Muscle layer of duodenum (tissue), 2 donors: ENCODE measurements around the gene CSNK2B.
A peak's percentile ranks its signal among the peaks of the same experiment; 100 is the strongest.

ENCODE experiments used
- H3K27ac ChIP-seq: one replicate; pipeline ENCODE4 v1.7.0; 2013; ENCODE audit warnings: mild to moderate bottlenecking, low read length
- H3K27me3 ChIP-seq: one replicate; pipeline ENCODE4 v1.7.0; 2013; ENCODE audit warnings: low read depth, mild to moderate bottlenecking, control low read depth, low read length
- H3K36me3 ChIP-seq, 2 donors: one replicate each; pipeline ENCODE4 v1.7.0; 2013; ENCODE audit warnings: low read length in 2 of 2, control low read depth in 1 of 2, mild to moderate bottlenecking in 1 of 2; ENCODE audit not compliant: insufficient read depth in 2 of 2, control insufficient read depth in 1 of 2
- H3K4me1 ChIP-seq, 2 donors: one replicate each; pipeline ENCODE4 v1.7.0; 2013; ENCODE audit warnings: low read length in 2 of 2, mild to moderate bottlenecking in 2 of 2, control low read depth in 1 of 2, moderate library complexity in 1 of 2; ENCODE audit not compliant: insufficient read depth in 2 of 2, control insufficient read depth in 1 of 2
- H3K4me3 ChIP-seq, 2 donors: one replicate each; pipeline ENCODE4 v1.7.0; 2013; ENCODE audit warnings: low read length in 2 of 2, low read depth in 1 of 2, mild to moderate bottlenecking in 1 of 2
- H3K9me3 ChIP-seq, 2 donors: one replicate each; pipeline ENCODE4 v1.7.0; 2013; ENCODE audit warnings: low read length in 2 of 2, control low read depth in 1 of 2, mild to moderate bottlenecking in 1 of 2; ENCODE audit not compliant: control insufficient read depth in 1 of 2
- donor health status: healthy.

Gene CSNK2B

DNA sequence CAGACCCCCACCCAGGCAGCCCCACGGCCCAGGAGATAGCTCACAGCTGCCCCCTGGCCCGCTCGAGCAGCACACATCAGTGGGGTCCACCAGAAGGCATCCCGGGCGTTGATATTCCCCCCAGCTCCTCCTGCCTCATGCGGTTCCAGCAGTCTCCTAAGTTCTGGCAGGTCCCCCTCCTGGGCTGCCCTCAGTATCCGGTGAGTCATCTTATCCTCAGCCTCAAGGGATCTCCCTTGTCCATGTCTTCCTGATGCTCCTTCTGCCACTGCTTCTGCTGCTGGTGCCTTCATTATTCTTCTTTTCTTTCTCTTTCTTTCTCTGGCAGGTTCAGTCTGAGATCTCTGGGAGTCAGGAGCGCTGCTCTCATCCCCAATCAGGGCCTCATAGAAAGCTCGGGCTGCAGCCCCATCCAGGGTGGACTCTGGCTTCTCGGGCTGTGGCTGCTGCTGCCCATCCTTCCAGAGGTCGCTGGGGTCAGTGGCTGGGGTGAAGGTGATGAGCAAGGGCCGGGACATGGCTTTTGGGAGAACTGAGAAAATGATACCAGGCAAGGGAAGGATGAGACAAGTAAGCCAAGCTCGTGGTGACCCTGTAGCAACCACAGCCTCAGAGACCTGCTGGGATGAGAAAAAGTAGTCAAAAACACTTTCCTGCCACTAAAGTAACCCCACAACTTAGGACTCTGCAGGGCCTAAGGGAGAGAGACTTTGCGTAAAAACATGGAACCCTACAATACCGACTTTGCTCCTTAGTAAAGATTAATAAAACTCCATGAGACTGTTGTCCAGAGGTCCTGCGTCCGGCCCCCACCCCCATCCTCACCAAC is 1.7 kb upstream of the CSNK2B start:
- H3K4me3 ChIP-seq, result peak overlapping the region; percentile 83 to 94
- H3K27ac ChIP-seq, result peak overlapping the region; percentile 98
- H3K36me3 ChIP-seq, result peaks cover 25 to 41% of the 10 kb centered on the region in 2 donors
- H3K9me3 ChIP-seq, result no peaks in the 10 kb centered on the region
- no peaks in the 10 kb centered on the region for H3K27me3 ChIP-seq
- H3K4me1 ChIP-seq, result peaks cover 12 to 53% of the 10 kb centered on the region in 2 donors

- peaks cover 6 to 45% of the 10 kb centered on the region in 2 donors for H3K4me1 ChIP-seq
Observed at GRCh38 chr6:31664790-31665500, 935 bp upstream of the CSNK2B start, which contains the start of gene GPANK1. Gene GPANK1 (minus strand): TSS chr6:31664997. CDS start chr6:31664478, 519 bp downstream.

GRCh38 chr6:31666337-31666965 is 571 bp downstream of the CSNK2B start:
- Histone ChIP-seq H3K4me1 (peaks cover 6 to 38% of the 10 kb centered on the region in 2 donors), H3K9me3 (no peaks in the 10 kb centered on the region), H3K27me3 (no peaks in the 10 kb centered on the region), H3K27ac (peak overlapping the region; percentile 90), H3K36me3 (peaks cover 45 to 63% of the 10 kb centered on the region in 2 donors), H3K4me3 (peak overlapping the region; percentile 83 to 94)

More at GRCh38 chr6:31664790-31665500, 935 bp upstream of the CSNK2B start, which contains the start of gene GPANK1:
- Histone ChIP-seq H3K27me3 (no peaks in the 10 kb centered on the region), H3K36me3 (peaks cover 32 to 49% of the 10 kb centered on the region in 2 donors), H3K4me3 (peak within 1 kb of the TSS; percentile 83 to 94), H3K9me3 (no peaks in the 10 kb centered on the region), H3K27ac (peak within 1 kb of the TSS; percentile 98)

GRCh38 chr6:31669676-31670075 is 3.8 kb downstream of the CSNK2B start, which contains the start of gene LY6G5B:
Gene LY6G5B (plus strand): TSS chr6:31669976. CDS start chr6:31670951, 975 bp downstream.
- Histone ChIP-seq H3K27me3 (no peaks in the 10 kb centered on the region), H3K27ac (no peak within 1 kb of the TSS), H3K36me3 (peaks cover 48 to 70% of the 10 kb centered on the region in 2 donors), H3K4me1 (peaks cover 0 to 16% of the 10 kb centered on the region in 2 donors), H3K4me3 (no peak within 1 kb of the TSS), H3K9me3 (no peaks in the 10 kb centered on the region)

GRCh38 chr6:31676322-31676903 is 10.5 kb downstream of the CSNK2B start:
- no peak overlapping the region for H3K27ac ChIP-seq
- H3K4me3 ChIP-seq, result no peak overlapping the region

DNA sequence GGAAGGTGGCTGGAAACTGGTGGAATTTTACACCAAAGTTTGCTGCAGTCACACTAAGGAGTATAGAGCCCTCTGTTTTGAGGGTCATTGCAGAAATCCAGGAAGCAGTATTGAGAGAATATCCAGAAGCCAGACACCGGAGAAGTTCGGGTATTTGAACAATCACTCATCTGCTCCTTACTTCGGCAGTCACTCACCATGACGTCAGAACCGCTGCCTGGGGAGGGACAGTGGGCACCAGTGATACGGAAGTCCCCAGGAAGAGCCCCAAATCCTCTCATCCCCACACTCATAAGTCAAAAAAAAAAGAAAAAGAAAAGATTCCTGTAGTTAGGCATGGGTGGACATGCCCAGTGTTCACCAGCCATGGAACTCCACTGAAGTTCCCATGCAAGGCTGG is 11.0 kb downstream of the CSNK2B start:
- H3K36me3 ChIP-seq, result peaks cover 4 to 16% of the 10 kb centered on the region in 2 donors
- no peak overlapping the region for H3K27ac ChIP-seq
- no peaks in the 10 kb centered on the region for H3K27me3 ChIP-seq
- H3K4me1 ChIP-seq, result peaks cover 0 to 11% of the 10 kb centered on the region in 2 donors
- H3K9me3 ChIP-seq, result no peaks in the 10 kb centered on the region
- H3K4me3 ChIP-seq, result no peak overlapping the region

More at GRCh38 chr6:31676322-31676903, 10.5 kb downstream of the CSNK2B start:
- Histone ChIP-seq H3K4me1 (peaks cover 0 to 6% of the 10 kb centered on the region in 2 donors), H3K36me3 (peaks cover 9 to 21% of the 10 kb centered on the region in 2 donors), H3K9me3 (no peaks in the 10 kb centered on the region), H3K27me3 (no peaks in the 10 kb centered on the region)

DNA sequence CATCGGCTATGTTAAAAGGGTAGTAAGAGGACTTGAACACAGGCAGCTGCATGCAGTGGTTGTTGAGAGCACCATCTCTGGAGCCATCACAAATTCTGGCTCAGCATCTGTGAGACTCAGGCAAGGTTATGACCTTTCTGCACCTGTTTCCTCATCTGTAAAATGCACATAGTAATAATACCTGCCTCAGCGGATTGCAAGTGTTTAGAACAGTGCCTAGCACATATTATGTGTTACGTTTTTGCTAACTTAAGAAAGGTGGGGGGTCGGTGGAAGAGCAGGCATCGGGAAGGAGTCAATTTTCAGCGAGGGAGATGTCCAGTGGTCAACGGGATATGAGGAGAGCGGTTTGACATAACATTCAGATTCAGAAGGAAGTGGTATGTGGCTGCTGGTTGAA is 12.1 kb downstream of the CSNK2B start:
- Histone ChIP-seq H3K4me3 (no peak overlapping the region), H3K27ac (no peak overlapping the region), H3K27me3 (no peaks in the 10 kb centered on the region), H3K9me3 (no peaks in the 10 kb centered on the region), H3K4me1 (peaks cover 0 to 11% of the 10 kb centered on the region in 2 donors), H3K36me3 (peaks cover 0 to 5% of the 10 kb centered on the region in 2 donors)

GRCh38 chr6:31680226-31681134 is 14.6 kb downstream of the CSNK2B start, which contains the start of gene LY6G5C:
Gene LY6G5C (minus strand): TSS chr6:31681067. CDS start chr6:31680373, 694 bp downstream.
- Histone ChIP-seq H3K27ac (peak within 1 kb of the TSS; percentile 31), H3K27me3 (no peaks in the 10 kb centered on the region), H3K36me3 (peaks cover 5 to 12% of the 10 kb centered on the region in 2 donors), H3K4me1 (peaks cover 0 to 11% of the 10 kb centered on the region in 2 donors), H3K9me3 (no peaks in the 10 kb centered on the region), H3K4me3 (peak within 1 kb of the TSS; percentile 66 to 76)

DNA sequence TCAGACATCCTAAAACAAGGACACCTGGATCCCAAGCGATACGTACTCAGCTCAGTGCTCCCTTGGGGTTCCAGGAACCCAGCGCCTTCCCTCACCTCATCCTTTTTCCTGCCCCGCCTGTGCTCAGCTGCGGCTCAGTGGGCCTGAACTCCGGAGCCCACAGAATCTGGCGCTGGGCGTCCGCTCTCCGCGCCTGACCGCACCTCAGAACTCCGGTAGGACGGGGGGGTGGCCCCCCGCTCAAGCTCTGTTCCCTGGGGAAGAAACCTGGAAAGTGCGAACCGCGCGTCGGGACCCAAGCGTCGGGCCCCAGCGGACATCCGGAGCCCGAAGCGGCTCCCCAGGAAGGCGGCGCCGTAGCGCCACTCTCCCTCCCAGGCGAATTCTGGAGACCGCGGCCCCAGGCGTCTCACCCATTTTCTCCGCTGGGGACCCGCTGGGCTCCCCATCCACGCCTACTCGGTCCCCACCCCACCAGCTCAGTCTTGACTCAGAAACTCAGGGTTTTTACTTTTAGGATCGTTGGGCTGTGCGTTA is 15.3 kb downstream of the CSNK2B start:
- Histone ChIP-seq H3K27ac (peak overlapping the region; percentile 31), H3K4me1 (peaks cover 0 to 11% of the 10 kb centered on the region in 2 donors), H3K36me3 (peaks cover 6 to 19% of the 10 kb centered on the region in 2 donors), H3K27me3 (no peaks in the 10 kb centered on the region), H3K4me3 (peak overlapping the region; percentile 66 to 76), H3K9me3 (no peaks in the 10 kb centered on the region)

GRCh38 chr6:31683591-31683990 is 17.7 kb downstream of the CSNK2B start:
- Histone ChIP-seq H3K27me3 (no peaks in the 10 kb centered on the region), H3K4me1 (peaks cover 0 to 11% of the 10 kb centered on the region in 2 donors), H3K9me3 (no peaks in the 10 kb centered on the region), H3K27ac (no peak overlapping the region), H3K36me3 (peaks cover 27 to 43% of the 10 kb centered on the region in 2 donors), H3K4me3 (peak overlapping the region; percentile 44 to 45)
